Vein endothelial cell (primary cell): Measurements from ENCODE around the gene ASB4. TPM values are rescaled to one million over a fixed set of nuclear protein-coding genes. Genes with fewer than 3 reads are reported as not detected.

Source experiments
- total RNA-seq: library from RNA; depleted of rRNA; stranded (reverse); fragments of >200 nt; gene quantifications from 2 replicates; pipeline ENCODE4 v1.2.3, GENCODE V29; 2012

Gene ASB4, protein sequence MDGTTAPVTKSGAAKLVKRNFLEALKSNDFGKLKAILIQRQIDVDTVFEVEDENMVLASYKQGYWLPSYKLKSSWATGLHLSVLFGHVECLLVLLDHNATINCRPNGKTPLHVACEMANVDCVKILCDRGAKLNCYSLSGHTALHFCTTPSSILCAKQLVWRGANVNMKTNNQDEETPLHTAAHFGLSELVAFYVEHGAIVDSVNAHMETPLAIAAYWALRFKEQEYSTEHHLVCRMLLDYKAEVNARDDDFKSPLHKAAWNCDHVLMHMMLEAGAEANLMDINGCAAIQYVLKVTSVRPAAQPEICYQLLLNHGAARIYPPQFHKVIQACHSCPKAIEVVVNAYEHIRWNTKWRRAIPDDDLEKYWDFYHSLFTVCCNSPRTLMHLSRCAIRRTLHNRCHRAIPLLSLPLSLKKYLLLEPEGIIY
- not detected in 2 replicates for total RNA-seq

DNA sequence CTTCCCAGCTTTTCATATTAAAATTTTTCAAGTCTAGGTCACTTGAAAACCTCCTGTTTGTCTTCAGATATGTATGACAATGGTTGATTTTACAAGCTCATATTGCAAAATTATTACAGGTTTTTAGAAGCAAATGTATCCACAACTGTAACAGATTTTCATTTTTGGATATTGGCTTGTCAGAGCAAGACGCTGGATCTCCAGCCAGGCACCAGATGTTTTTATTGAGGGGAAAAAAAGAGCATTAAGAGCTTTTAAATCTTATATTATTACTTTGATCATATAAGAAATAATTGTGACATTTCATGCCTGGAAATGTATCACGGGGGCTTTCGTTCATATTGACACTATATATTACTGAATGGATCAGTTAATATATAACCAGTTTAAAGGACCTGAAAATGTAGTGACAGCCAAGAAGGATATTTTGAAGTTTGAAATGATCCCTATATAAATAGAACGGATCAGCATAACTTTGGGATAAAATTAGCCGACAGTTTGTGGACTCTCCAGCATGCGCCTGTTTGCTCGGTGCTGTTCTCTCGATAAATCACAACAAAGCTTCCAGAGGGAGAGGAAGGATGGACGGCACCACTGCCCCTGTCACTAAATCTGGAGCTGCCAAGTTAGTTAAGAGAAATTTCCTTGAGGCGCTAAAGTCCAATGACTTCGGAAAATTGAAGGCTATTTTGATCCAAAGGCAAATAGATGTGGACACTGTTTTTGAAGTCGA, at the start of gene ASB4:
Gene ASB4 (plus strand): TSS at position 553 of the 733 bp plus-strand sequence. CDS start 29 bp downstream, at position 582.

Other genes starting within 250 kb of the ASB4 start
- not detected in 2 replicates for gene PON1, start 161.4 kb upstream of the ASB4 start, total RNA-seq
- 0.19 and 0.65 TPM in 2 replicates for gene PON3, start 89.6 kb upstream of the ASB4 start, total RNA-seq
- gene PON2, start 50.9 kb upstream of the ASB4 start, total RNA-seq = 163 and 169 TPM in 2 replicates
- 10.0 and 10.1 TPM in 2 replicates for gene PDK4, start 110.6 kb downstream of the ASB4 start, total RNA-seq